ENCODE results near the gene RASSF5. TPM values are rescaled to one million over a fixed set of nuclear protein-coding genes. Genes with fewer than 3 reads are reported as not detected.
A peak's percentile ranks its signal among the peaks of the same experiment; 100 is the strongest.

RASSF5 gene
- polyA plus RNA-seq, 1 donor from 2014 or later = 4.0 TPM

- Histone ChIP-seq H3K9me3 (ENCODE audit: low read length) (no peaks in the 10 kb centered on the region), H2AFZ (ENCODE audit: low read depth, low read length) (no peak overlapping the region), H3K4me2 (ENCODE audit: low read length) (no peak overlapping the region), H3K27me3 (ENCODE audit: insufficient read depth, low read depth, low read length) (no peaks in the 10 kb centered on the region), H3K4me3 (ENCODE audit: low read length) (no peak overlapping the region), H3K9me2 (ENCODE audit: insufficient read depth, low read length) (no peaks in the 10 kb centered on the region), H3K79me2 (replicated peaks; ENCODE audit: insufficient read depth, low read length) (no peaks in the 10 kb centered on the region), H3K27ac (ENCODE audit: low read length) (no peak overlapping the region), H3K9ac (ENCODE audit: low read length) (no peak overlapping the region), H3K36me3 (ENCODE audit: insufficient read depth, low read length) (peaks cover 9% of the 10 kb centered on the region), H3F3A (ENCODE audit: insufficient read depth, low read length, poor library complexity, severe bottlenecking) (no peaks in the 10 kb centered on the region), H4K20me1 (ENCODE audit: insufficient read depth) (no peaks in the 10 kb centered on the region)
- no peak for TF ChIP-seq EZH2 (IDR thresholded peaks at IDR 0.05; ENCODE audit: borderline replicate concordance, insufficient read depth, low read length, poor library complexity, severe bottlenecking)
- no peak for TF ChIP-seq MXI1 (conservative IDR thresholded peaks at IDR 0.05; ENCODE audit: poor library complexity, severe bottlenecking)
- TF ChIP-seq, protein P1, sequence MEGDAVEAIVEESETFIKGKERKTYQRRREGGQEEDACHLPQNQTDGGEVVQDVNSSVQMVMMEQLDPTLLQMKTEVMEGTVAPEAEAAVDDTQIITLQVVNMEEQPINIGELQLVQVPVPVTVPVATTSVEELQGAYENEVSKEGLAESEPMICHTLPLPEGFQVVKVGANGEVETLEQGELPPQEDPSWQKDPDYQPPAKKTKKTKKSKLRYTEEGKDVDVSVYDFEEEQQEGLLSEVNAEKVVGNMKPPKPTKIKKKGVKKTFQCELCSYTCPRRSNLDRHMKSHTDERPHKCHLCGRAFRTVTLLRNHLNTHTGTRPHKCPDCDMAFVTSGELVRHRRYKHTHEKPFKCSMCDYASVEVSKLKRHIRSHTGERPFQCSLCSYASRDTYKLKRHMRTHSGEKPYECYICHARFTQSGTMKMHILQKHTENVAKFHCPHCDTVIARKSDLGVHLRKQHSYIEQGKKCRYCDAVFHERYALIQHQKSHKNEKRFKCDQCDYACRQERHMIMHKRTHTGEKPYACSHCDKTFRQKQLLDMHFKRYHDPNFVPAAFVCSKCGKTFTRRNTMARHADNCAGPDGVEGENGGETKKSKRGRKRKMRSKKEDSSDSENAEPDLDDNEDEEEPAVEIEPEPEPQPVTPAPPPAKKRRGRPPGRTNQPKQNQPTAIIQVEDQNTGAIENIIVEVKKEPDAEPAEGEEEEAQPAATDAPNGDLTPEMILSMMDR (IDR thresholded peaks at IDR 0.05; ENCODE audit: poor library complexity, severe bottlenecking) = no peak
- TF ChIP-seq TAF1 (IDR thresholded peaks at IDR 0.05; ENCODE audit: low read depth) = no peak
- TF ChIP-seq SMC3 (conservative IDR thresholded peaks at IDR 0.05; ENCODE audit: poor library complexity) = no peak
Observed at GRCh38 chr1:206600527-206600926, 93.2 kb downstream of the RASSF5 start.

DNA sequence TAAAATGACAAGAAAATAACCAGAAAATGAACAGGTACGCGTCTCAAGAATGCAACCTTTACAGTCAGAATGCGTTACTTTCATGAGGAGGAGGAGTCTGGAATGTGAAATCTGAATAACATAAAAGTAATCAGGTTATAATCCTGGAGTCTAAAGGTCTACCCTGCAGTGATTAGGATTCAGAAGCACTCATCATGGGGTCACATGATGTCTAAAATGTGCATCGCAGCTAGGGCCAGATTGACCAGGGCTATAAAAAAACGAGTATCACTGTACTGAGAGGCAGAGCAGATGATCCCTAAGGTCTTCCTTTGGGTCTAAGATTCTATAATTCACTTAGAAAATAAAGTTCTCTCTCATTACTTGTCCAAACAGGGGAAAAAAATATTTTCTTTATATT, 97.5 kb downstream of the RASSF5 start:
- TF ChIP-seq, protein P2, sequence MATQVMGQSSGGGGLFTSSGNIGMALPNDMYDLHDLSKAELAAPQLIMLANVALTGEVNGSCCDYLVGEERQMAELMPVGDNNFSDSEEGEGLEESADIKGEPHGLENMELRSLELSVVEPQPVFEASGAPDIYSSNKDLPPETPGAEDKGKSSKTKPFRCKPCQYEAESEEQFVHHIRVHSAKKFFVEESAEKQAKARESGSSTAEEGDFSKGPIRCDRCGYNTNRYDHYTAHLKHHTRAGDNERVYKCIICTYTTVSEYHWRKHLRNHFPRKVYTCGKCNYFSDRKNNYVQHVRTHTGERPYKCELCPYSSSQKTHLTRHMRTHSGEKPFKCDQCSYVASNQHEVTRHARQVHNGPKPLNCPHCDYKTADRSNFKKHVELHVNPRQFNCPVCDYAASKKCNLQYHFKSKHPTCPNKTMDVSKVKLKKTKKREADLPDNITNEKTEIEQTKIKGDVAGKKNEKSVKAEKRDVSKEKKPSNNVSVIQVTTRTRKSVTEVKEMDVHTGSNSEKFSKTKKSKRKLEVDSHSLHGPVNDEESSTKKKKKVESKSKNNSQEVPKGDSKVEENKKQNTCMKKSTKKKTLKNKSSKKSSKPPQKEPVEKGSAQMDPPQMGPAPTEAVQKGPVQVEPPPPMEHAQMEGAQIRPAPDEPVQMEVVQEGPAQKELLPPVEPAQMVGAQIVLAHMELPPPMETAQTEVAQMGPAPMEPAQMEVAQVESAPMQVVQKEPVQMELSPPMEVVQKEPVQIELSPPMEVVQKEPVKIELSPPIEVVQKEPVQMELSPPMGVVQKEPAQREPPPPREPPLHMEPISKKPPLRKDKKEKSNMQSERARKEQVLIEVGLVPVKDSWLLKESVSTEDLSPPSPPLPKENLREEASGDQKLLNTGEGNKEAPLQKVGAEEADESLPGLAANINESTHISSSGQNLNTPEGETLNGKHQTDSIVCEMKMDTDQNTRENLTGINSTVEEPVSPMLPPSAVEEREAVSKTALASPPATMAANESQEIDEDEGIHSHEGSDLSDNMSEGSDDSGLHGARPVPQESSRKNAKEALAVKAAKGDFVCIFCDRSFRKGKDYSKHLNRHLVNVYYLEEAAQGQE (IDR thresholded peaks at IDR 0.05; ENCODE audit: borderline replicate concordance) = no peak
- TF ChIP-seq POLR2AphosphoS5 (IDR thresholded peaks at IDR 0.05) = no peak
- no peaks in the 10 kb centered on the region for H3K27me3 ChIP-seq (ENCODE audit: insufficient read depth, low read depth, low read length)
- H4K20me1 ChIP-seq (ENCODE audit: insufficient read depth) = no peaks in the 10 kb centered on the region
- no peak overlapping the region for H3K27ac ChIP-seq (ENCODE audit: low read length)
- H3K9ac ChIP-seq (ENCODE audit: low read length) = no peak overlapping the region
- H3F3A ChIP-seq (ENCODE audit: insufficient read depth, low read length, poor library complexity, severe bottlenecking) = no peaks in the 10 kb centered on the region
- H2AFZ ChIP-seq (ENCODE audit: low read depth, low read length) = no peak overlapping the region
- H3K9me2 ChIP-seq (ENCODE audit: insufficient read depth, low read length) = no peaks in the 10 kb centered on the region
- H3K9me3 ChIP-seq (ENCODE audit: low read length) = no peaks in the 10 kb centered on the region
- H3K4me3 ChIP-seq (ENCODE audit: low read length) = no peak overlapping the region
- peaks cover 8% of the 10 kb centered on the region for H3K36me3 ChIP-seq (ENCODE audit: insufficient read depth, low read length)
- H3K79me2 ChIP-seq (replicated peaks; ENCODE audit: insufficient read depth, low read length) = no peaks in the 10 kb centered on the region
- no peak overlapping the region for H3K4me2 ChIP-seq (ENCODE audit: low read length)

DNA sequence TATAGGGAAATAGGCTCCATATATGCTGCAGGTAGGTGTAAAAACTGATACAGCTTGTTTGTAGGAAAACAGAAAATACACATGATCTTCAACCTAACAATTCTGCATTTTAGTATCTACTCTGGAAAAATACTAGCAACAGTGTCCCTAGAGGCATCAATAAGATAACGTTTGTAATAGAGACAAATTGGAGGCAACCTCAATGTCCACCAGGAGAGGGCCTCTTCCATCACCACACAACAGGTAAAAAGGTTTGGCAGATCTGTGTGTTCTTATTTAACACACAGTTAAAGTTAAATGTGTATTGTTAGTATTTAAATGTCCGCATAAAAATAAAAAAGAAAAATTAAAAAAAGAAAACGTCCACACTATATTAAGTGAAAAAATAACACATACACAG, 99.5 kb downstream of the RASSF5 start:
- Histone ChIP-seq H3F3A (ENCODE audit: insufficient read depth, low read length, poor library complexity, severe bottlenecking) (no peaks in the 10 kb centered on the region), H4K20me1 (ENCODE audit: insufficient read depth) (no peaks in the 10 kb centered on the region), H3K9ac (ENCODE audit: low read length) (no peak overlapping the region), H3K4me3 (ENCODE audit: low read length) (no peak overlapping the region), H3K4me2 (ENCODE audit: low read length) (no peak overlapping the region), H3K27ac (ENCODE audit: low read length) (no peak overlapping the region), H3K9me3 (ENCODE audit: low read length) (no peaks in the 10 kb centered on the region), H3K79me2 (replicated peaks; ENCODE audit: insufficient read depth, low read length) (no peaks in the 10 kb centered on the region), H3K36me3 (ENCODE audit: insufficient read depth, low read length) (peaks cover 8% of the 10 kb centered on the region), H2AFZ (ENCODE audit: low read depth, low read length) (no peak overlapping the region), H3K27me3 (ENCODE audit: insufficient read depth, low read depth, low read length) (no peaks in the 10 kb centered on the region), H3K9me2 (ENCODE audit: insufficient read depth, low read length) (no peaks in the 10 kb centered on the region)
- TF ChIP-seq MXI1 (conservative IDR thresholded peaks at IDR 0.05; ENCODE audit: poor library complexity, severe bottlenecking) (no peak), SMC3 (conservative IDR thresholded peaks at IDR 0.05; ENCODE audit: poor library complexity) (peak; percentile 73), EZH2 (IDR thresholded peaks at IDR 0.05; ENCODE audit: borderline replicate concordance, insufficient read depth, low read length, poor library complexity, severe bottlenecking) (no peak), RAD21 (conservative IDR thresholded peaks at IDR 0.05) (peak; percentile 58), TAF1 (IDR thresholded peaks at IDR 0.05; ENCODE audit: low read depth) (no peak), POLR2AphosphoS5 (IDR thresholded peaks at IDR 0.05) (no peak), EP300 (conservative IDR thresholded peaks at IDR 0.05; ENCODE audit: poor library complexity, severe bottlenecking) (no peak)
- TF ChIP-seq, protein P1 (IDR thresholded peaks at IDR 0.05; ENCODE audit: poor library complexity, severe bottlenecking) = peak; percentile 72
- TF ChIP-seq, protein P2 (IDR thresholded peaks at IDR 0.05; ENCODE audit: borderline replicate concordance) = no peak

Measured in neural cell (in vitro differentiated cells).